ENCODE data around the gene TNPO1.

Gene TNPO1

GRCh38 chr5:72959257-72959656, 142.8 kb downstream of the TNPO1 start:
- no peak overlapping the region for H3K4me3 ChIP-seq (ENCODE audit: low read depth, low read length)
- no peak for TF ChIP-seq CTCF (conservative IDR thresholded peaks at IDR 0.05; ENCODE audit: low read depth, low read length)
- no peak for DNase-seq (ENCODE audit: low read depth)
